KBM-7 (cell line): Measurements from ENCODE around the gene TRIM16.
"Not testable (repeated sequence)": the region's sequence is repeated elsewhere in the genome, so short reads cannot be mapped to it uniquely, and the experiment has no call there.

Experiments used
- DNase-seq: peaks from one replicate; pipeline ENCODE4 v3.0.0-alpha.2; 2015
- in situ Hi-C: fragments of 300-500 bp; cut with MboI; formaldehyde crosslinking; loops from 2 replicates; pipeline ENCODE4 v1.14.3; 2020; ENCODE audit warnings: low sequenced_read_pairs, low pct_unique_long_range_greater_than_20kb, mixed read lengths

Gene TRIM16

GRCh38 chr17:15660077-15660476 is 24.0 kb downstream of the TRIM16 start:
- DNase-seq, result no peak
- in situ Hi-C loops, result no loop called here

GRCh38 chr17:15659663-15660062 is 24.4 kb downstream of the TRIM16 start:
- in situ Hi-C loops, result no loop called here
- DNase-seq, result no peak

- DNase-seq, result no peak
- in situ Hi-C loops, result no loop called here
Observed at GRCh38 chr17:15659236-15659635, 24.9 kb downstream of the TRIM16 start.

- in situ Hi-C loops, result no loop called here
Observed at GRCh38 chr17:15658296-15658695, 25.8 kb downstream of the TRIM16 start.

GRCh38 chr17:15657868-15658267 is 26.2 kb downstream of the TRIM16 start:
- DNase-seq, result no peak
- in situ Hi-C loops, result no loop called here

More at GRCh38 chr17:15658296-15658695, 25.8 kb downstream of the TRIM16 start:
- no peak for DNase-seq

- in situ Hi-C loops, result no loop called here
Observed at GRCh38 chr17:15654886-15655561, 29.1 kb downstream of the TRIM16 start.

GRCh38 chr17:15654401-15654800 is 29.7 kb downstream of the TRIM16 start:
- in situ Hi-C loops, DNase-seq: not testable (repeated sequence)

More at GRCh38 chr17:15654886-15655561, 29.1 kb downstream of the TRIM16 start:
- peak; percentile 26 for DNase-seq

GRCh38 chr17:15652960-15653359 is 31.2 kb downstream of the TRIM16 start:
- in situ Hi-C loops, result no loop called here
- DNase-seq, result no peak

GRCh38 chr17:15651583-15652110 is 32.5 kb downstream of the TRIM16 start:
- in situ Hi-C loops, result no loop called here

GRCh38 chr17:15650741-15651582 is 33.1 kb downstream of the TRIM16 start:
- DNase-seq, result no peak
- in situ Hi-C loops, result no loop called here

More at GRCh38 chr17:15651583-15652110, 32.5 kb downstream of the TRIM16 start:
- peak; percentile 94 for DNase-seq

- DNase-seq, result no peak
- in situ Hi-C loops, result no loop called here
Observed at GRCh38 chr17:15649861-15650421, 34.2 kb downstream of the TRIM16 start.

GRCh38 chr17:15648386-15648785 is 35.7 kb downstream of the TRIM16 start:
- DNase-seq, result no peak
- in situ Hi-C loops, result no loop called here

- in situ Hi-C loops, DNase-seq: not testable (repeated sequence)
Observed at GRCh38 chr17:15645942-15646312, 38.2 kb downstream of the TRIM16 start.

GRCh38 chr17:15645099-15645941 is 38.8 kb downstream of the TRIM16 start:
- in situ Hi-C loops, DNase-seq: not testable (repeated sequence)

GRCh38 chr17:15642505-15643251 is 41.4 kb downstream of the TRIM16 start:
- in situ Hi-C loops, DNase-seq: not testable (repeated sequence)

GRCh38 chr17:15642014-15642413 is 42.1 kb downstream of the TRIM16 start:
- DNase-seq, in situ Hi-C loops: not testable (repeated sequence)

GRCh38 chr17:15630930-15631453 is 53.1 kb downstream of the TRIM16 start:
- DNase-seq, in situ Hi-C loops: not testable (repeated sequence)

- DNase-seq, in situ Hi-C loops: not testable (repeated sequence)
Observed at GRCh38 chr17:15629991-15630390, 54.1 kb downstream of the TRIM16 start.
